ENCODE measurements around the gene SLC6A12.

DNA sequence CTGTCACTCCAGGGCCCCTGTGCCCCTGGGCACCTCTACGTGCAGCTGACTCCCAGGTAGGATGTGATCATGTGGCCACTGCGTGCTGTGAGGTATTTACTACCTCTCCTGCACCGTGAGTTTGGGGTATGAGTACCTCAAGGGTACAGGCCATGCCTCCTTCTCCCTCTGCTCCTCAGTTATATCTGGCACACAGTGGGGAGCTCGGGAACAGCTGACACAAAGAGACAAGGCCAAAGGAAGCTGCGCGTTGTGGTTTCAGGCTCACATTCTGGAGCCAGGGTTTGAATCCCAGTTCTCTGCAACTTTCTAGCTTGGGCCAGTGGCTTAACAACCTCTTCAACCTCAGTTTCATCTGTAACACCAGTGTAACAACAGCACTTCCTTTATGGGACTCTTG lies 7.8 kb upstream of the SLC6A12 start:
- TF ChIP-seq, protein P1, sequence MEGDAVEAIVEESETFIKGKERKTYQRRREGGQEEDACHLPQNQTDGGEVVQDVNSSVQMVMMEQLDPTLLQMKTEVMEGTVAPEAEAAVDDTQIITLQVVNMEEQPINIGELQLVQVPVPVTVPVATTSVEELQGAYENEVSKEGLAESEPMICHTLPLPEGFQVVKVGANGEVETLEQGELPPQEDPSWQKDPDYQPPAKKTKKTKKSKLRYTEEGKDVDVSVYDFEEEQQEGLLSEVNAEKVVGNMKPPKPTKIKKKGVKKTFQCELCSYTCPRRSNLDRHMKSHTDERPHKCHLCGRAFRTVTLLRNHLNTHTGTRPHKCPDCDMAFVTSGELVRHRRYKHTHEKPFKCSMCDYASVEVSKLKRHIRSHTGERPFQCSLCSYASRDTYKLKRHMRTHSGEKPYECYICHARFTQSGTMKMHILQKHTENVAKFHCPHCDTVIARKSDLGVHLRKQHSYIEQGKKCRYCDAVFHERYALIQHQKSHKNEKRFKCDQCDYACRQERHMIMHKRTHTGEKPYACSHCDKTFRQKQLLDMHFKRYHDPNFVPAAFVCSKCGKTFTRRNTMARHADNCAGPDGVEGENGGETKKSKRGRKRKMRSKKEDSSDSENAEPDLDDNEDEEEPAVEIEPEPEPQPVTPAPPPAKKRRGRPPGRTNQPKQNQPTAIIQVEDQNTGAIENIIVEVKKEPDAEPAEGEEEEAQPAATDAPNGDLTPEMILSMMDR (IDR thresholded peaks at IDR 0.05) = no peak
- TF ChIP-seq POLR2A (IDR thresholded peaks at IDR 0.05) (no peak), EP300 (IDR thresholded peaks at IDR 0.05) (no peak)
